HEK293 (cell line): ENCODE data around the gene NOTCH3.
A peak's percentile ranks its signal among the peaks of the same experiment; 100 is the strongest.

Experiments used
- CTCF ChIA-PET: fragments of 350-600 bp; formaldehyde crosslinking; extraction: SDS; loops from one replicate; lab custom pipeline; 2021; ENCODE audit warnings: antibody characterized with exemption; lab: Yijun Ruan, JAX
- POLR2A ChIA-PET: fragments of 300-600 bp; formaldehyde crosslinking; extraction: SDS; loops from one replicate; lab custom pipeline; 2020; ENCODE audit warnings: antibody characterized with exemption, inconsistent platforms; lab: Yijun Ruan, JAX
- H3K27ac ChIP-seq: fragments of 200-500 bp; sonication (Bioruptor generic); 2 replicates; pipeline ENCODE4 v1.5.1; 2014; ENCODE audit warnings: low read depth, low read length, control low read depth, inconsistent platforms; ENCODE audit errors: extremely low read depth
- H3K36me3 ChIP-seq, 2 experiments: fragments of 200-500 bp in 1 of 2; sonication (Bioruptor generic) in 1 of 2; 1 replicate in 1 of 2; 2 replicates in 1 of 2; pipeline ENCODE4 v1.5.1; 2014 to 2017; ENCODE audit warnings: inconsistent platforms in 2 of 2, low read length in 2 of 2; ENCODE audit not compliant: control insufficient read depth in 2 of 2, insufficient read depth in 1 of 2
- H3K4me1 ChIP-seq: fragments of 200-500 bp; sonication (Bioruptor generic); 2 replicates; pipeline ENCODE4 v1.5.1; 2014; ENCODE audit warnings: mild to moderate bottlenecking, low read length, inconsistent platforms; ENCODE audit not compliant: control insufficient read depth, insufficient read depth
- H3K4me3 ChIP-seq: 2 replicates; pipeline ENCODE4 v1.5.1; 2011; ENCODE audit warnings: low read depth, mild to moderate bottlenecking, control low read depth, low read length, moderate library complexity
- H3K9me3 ChIP-seq: fragments of 200-500 bp; sonication (Bioruptor generic); 2 replicates; pipeline ENCODE4 v1.5.1; 2014; ENCODE audit warnings: low read depth, low read length, inconsistent platforms; ENCODE audit not compliant: control insufficient read depth, insufficient read depth
- EGR2 ChIP-seq: fragments of 450-650 bp; formaldehyde crosslinking; IDR thresholded peaks from 2 replicates; pipeline ENCODE4 v1.5.1; 2016; ENCODE audit warnings: low read depth, missing biosample characterization, missing genetic modification characterization
- MYNN ChIP-seq: fragments of 450-650 bp; formaldehyde crosslinking; IDR thresholded peaks from 2 replicates; pipeline ENCODE4 v1.5.1; 2016; ENCODE audit warnings: missing biosample characterization, missing genetic modification characterization, borderline replicate concordance
- OVOL3 ChIP-seq: fragments of 450-650 bp; formaldehyde crosslinking; IDR thresholded peaks from 2 replicates; pipeline ENCODE4 v1.5.1; 2016; ENCODE audit warnings: missing biosample characterization, missing genetic modification characterization
- SCRT1 ChIP-seq: fragments of 450-650 bp; formaldehyde crosslinking; IDR thresholded peaks from 2 replicates; pipeline ENCODE4 v1.5.1; 2016; ENCODE audit warnings: missing biosample characterization, missing genetic modification characterization, borderline replicate concordance
- SP7 ChIP-seq: fragments of 450-650 bp; formaldehyde crosslinking; IDR thresholded peaks from 2 replicates; pipeline ENCODE4 v1.5.1; 2016; ENCODE audit warnings: missing biosample characterization, missing genetic modification characterization
- WT1 ChIP-seq: fragments of 450-650 bp; formaldehyde crosslinking; IDR thresholded peaks from 2 replicates; pipeline ENCODE4 v1.5.1; 2016; ENCODE audit warnings: missing biosample characterization, missing genetic modification characterization
- YY1 ChIP-seq: fragments of 450-650 bp; formaldehyde crosslinking; IDR thresholded peaks from 2 replicates; pipeline ENCODE4 v1.5.1; 2018; ENCODE audit warnings: missing biosample characterization, missing genetic modification characterization
- ZBTB21 ChIP-seq: fragments of 450-650 bp; formaldehyde crosslinking; IDR thresholded peaks from 2 replicates; pipeline ENCODE4 v1.5.1; 2017; ENCODE audit warnings: missing biosample characterization, missing genetic modification characterization
- ZBTB8A ChIP-seq: fragments of 450-650 bp; formaldehyde crosslinking; IDR thresholded peaks from 2 replicates; pipeline ENCODE4 v1.5.1; 2016; ENCODE audit warnings: missing biosample characterization, missing genetic modification characterization
- ZEB2 ChIP-seq: fragments of 450-650 bp; formaldehyde crosslinking; IDR thresholded peaks from 2 replicates; pipeline ENCODE4 v1.5.1; 2016; ENCODE audit warnings: missing biosample characterization, missing genetic modification characterization
- ZFHX2 ChIP-seq: fragments of 450-650 bp; formaldehyde crosslinking; conservative IDR thresholded peaks from 2 replicates; pipeline ENCODE4 v1.5.1; 2016; ENCODE audit warnings: missing biosample characterization, missing genetic modification characterization
- ZNF114 ChIP-seq: fragments of 450-650 bp; formaldehyde crosslinking; IDR thresholded peaks from 2 replicates; pipeline ENCODE4 v1.5.0; 2017; ENCODE audit warnings: missing biosample characterization, missing genetic modification characterization
- ZNF266 ChIP-seq: fragments of 450-650 bp; formaldehyde crosslinking; IDR thresholded peaks from 2 replicates; pipeline ENCODE4 v1.5.1; 2016; ENCODE audit warnings: missing biosample characterization, missing genetic modification characterization, low read depth
- ZNF302 ChIP-seq: fragments of 450-650 bp; formaldehyde crosslinking; IDR thresholded peaks from 2 replicates; pipeline ENCODE4 v1.5.1; 2016; ENCODE audit warnings: missing biosample characterization, missing genetic modification characterization, low read depth
- ZNF394 ChIP-seq: fragments of 450-650 bp; formaldehyde crosslinking; IDR thresholded peaks from 2 replicates; pipeline ENCODE4 v1.5.1; 2016; ENCODE audit warnings: missing biosample characterization, missing genetic modification characterization, mild to moderate bottlenecking, moderate library complexity, borderline replicate concordance
- ZNF404 ChIP-seq: fragments of 450-650 bp; formaldehyde crosslinking; IDR thresholded peaks from 2 replicates; pipeline ENCODE4 v1.5.1; 2017; ENCODE audit warnings: missing biosample characterization, missing genetic modification characterization
- ZNF521 ChIP-seq: fragments of 450-650 bp; formaldehyde crosslinking; IDR thresholded peaks from 2 replicates; pipeline ENCODE4 v1.5.1; 2017; ENCODE audit warnings: missing biosample characterization, mild to moderate bottlenecking, missing genetic modification characterization
- ZXDB ChIP-seq: fragments of 450-650 bp; formaldehyde crosslinking; IDR thresholded peaks from 2 replicates; pipeline ENCODE4 v1.5.1; 2016; ENCODE audit warnings: missing biosample characterization, missing genetic modification characterization
- TF ChIP-seq, protein P1 (sequence below): fragments of 450-650 bp; formaldehyde crosslinking; IDR thresholded peaks from 2 replicates; pipeline ENCODE4 v1.5.1; 2017; ENCODE audit warnings: missing biosample characterization, missing genetic modification characterization
- TF ChIP-seq, protein P2 (sequence below): fragments of 450-650 bp; formaldehyde crosslinking; IDR thresholded peaks from 2 replicates; pipeline ENCODE4 v1.5.1; 2016; ENCODE audit warnings: missing biosample characterization, missing genetic modification characterization
- TF ChIP-seq, protein P3 (sequence below): fragments of 450-650 bp; formaldehyde crosslinking; IDR thresholded peaks from 2 replicates; pipeline ENCODE4 v1.5.1; 2016; ENCODE audit warnings: missing biosample characterization, missing genetic modification characterization
- TF ChIP-seq, protein P4 (sequence below): fragments of 450-650 bp; formaldehyde crosslinking; IDR thresholded peaks from 2 replicates; pipeline ENCODE4 v1.5.1; 2017; ENCODE audit warnings: missing biosample characterization, missing genetic modification characterization
- TF ChIP-seq, protein P5 (sequence below): fragments of 450-650 bp; formaldehyde crosslinking; IDR thresholded peaks from 2 replicates; pipeline ENCODE4 v1.5.1; 2017; ENCODE audit warnings: missing biosample characterization, missing genetic modification characterization

Gene NOTCH3

DNA sequence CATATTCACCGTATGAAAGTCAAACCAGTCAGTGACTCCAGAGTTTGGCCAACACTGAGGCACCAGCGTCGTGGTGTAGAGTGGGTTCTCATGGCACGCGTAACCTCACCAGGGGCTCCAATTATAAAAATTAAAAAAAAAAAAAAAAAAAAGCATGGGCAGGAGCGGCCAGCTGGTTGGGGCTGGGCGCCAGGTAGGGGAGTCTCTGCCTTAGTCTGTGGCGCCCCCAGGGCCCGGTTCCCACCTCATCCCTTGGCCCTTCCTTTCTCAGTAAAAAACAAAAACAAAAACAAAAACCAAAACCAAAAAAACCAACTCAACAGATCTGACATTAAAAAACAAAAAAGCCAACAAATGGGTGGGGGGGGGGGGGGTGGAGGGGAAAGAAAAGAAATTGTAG lies 36.1 kb upstream of the NOTCH3 start (continued):
- TF ChIP-seq ZNF404 (tag by site-specific recombination): no peak
- TF ChIP-seq, protein P1, sequence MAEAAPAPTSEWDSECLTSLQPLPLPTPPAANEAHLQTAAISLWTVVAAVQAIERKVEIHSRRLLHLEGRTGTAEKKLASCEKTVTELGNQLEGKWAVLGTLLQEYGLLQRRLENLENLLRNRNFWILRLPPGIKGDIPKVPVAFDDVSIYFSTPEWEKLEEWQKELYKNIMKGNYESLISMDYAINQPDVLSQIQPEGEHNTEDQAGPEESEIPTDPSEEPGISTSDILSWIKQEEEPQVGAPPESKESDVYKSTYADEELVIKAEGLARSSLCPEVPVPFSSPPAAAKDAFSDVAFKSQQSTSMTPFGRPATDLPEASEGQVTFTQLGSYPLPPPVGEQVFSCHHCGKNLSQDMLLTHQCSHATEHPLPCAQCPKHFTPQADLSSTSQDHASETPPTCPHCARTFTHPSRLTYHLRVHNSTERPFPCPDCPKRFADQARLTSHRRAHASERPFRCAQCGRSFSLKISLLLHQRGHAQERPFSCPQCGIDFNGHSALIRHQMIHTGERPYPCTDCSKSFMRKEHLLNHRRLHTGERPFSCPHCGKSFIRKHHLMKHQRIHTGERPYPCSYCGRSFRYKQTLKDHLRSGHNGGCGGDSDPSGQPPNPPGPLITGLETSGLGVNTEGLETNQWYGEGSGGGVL (tag by site-specific recombination): no peak
- TF ChIP-seq, protein P2, sequence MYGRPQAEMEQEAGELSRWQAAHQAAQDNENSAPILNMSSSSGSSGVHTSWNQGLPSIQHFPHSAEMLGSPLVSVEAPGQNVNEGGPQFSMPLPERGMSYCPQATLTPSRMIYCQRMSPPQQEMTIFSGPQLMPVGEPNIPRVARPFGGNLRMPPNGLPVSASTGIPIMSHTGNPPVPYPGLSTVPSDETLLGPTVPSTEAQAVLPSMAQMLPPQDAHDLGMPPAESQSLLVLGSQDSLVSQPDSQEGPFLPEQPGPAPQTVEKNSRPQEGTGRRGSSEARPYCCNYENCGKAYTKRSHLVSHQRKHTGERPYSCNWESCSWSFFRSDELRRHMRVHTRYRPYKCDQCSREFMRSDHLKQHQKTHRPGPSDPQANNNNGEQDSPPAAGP: no peak
- TF ChIP-seq, protein P3, sequence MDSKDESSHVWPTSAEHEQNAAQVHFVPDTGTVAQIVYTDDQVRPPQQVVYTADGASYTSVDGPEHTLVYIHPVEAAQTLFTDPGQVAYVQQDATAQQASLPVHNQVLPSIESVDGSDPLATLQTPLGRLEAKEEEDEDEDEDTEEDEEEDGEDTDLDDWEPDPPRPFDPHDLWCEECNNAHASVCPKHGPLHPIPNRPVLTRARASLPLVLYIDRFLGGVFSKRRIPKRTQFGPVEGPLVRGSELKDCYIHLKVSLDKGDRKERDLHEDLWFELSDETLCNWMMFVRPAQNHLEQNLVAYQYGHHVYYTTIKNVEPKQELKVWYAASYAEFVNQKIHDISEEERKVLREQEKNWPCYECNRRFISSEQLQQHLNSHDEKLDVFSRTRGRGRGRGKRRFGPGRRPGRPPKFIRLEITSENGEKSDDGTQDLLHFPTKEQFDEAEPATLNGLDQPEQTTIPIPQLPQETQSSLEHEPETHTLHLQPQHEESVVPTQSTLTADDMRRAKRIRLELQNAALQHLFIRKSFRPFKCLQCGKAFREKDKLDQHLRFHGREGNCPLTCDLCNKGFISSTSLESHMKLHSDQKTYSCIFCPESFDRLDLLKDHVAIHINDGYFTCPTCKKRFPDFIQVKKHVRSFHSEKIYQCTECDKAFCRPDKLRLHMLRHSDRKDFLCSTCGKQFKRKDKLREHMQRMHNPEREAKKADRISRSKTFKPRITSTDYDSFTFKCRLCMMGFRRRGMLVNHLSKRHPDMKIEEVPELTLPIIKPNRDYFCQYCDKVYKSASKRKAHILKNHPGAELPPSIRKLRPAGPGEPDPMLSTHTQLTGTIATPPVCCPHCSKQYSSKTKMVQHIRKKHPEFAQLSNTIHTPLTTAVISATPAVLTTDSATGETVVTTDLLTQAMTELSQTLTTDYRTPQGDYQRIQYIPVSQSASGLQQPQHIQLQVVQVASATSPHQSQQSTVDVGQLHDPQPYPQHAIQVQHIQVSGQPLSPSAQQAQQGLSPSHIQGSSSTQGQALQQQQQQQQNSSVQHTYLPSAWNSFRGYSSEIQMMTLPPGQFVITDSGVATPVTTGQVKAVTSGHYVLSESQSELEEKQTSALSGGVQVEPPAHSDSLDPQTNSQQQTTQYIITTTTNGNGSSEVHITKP: no peak

DNA sequence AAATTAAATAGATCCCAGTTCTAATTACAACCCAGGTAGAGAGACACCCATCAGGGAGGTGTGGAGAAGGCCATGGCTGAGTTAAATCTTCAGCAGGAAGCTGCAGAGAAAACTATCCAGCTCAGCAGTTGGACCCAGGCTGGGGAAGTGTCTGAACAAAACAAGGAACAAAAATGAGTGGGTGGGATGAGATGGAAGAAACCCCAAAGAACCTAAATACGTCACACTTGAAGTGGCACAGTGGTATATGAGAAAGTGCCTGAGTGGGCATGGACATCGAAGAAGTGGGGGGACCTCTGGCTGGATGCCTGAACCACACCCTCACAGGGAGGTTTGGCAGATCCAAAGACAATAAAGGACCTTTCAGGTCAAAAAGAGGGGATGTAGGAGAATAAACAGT lies 35.0 kb upstream of the NOTCH3 start:
- no peak for TF ChIP-seq ZEB2
- TF ChIP-seq, protein P4, sequence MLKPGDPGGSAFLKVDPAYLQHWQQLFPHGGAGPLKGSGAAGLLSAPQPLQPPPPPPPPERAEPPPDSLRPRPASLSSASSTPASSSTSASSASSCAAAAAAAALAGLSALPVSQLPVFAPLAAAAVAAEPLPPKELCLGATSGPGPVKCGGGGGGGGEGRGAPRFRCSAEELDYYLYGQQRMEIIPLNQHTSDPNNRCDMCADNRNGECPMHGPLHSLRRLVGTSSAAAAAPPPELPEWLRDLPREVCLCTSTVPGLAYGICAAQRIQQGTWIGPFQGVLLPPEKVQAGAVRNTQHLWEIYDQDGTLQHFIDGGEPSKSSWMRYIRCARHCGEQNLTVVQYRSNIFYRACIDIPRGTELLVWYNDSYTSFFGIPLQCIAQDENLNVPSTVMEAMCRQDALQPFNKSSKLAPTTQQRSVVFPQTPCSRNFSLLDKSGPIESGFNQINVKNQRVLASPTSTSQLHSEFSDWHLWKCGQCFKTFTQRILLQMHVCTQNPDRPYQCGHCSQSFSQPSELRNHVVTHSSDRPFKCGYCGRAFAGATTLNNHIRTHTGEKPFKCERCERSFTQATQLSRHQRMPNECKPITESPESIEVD (tag by site-specific recombination): no peak
- TF ChIP-seq EGR2 (tag by site-specific recombination): peak; percentile 29; the same call in 1 of the 2 replicates
- TF ChIP-seq ZFHX2 (tag by site-specific recombination): peak; percentile 68
- H3K27ac ChIP-seq: no peak overlapping the region; the same call in 1 of the 2 replicates
- POLR2A ChIA-PET: no interaction called here
- peaks cover 14 to 50% of the 10 kb centered on the region in 2 experiments; a peak in 2 of 3 replicates for H3K36me3 ChIP-seq
- H3K4me1 ChIP-seq: no peaks in the 10 kb centered on the region
- no peak overlapping the region for H3K4me3 ChIP-seq
- CTCF ChIA-PET: interaction anchor here (1.1 kb wide), 1 partner anchor 17 kb away, joined by 3 read pairs; no protein-coding TSS in a partner anchor
- H3K9me3 ChIP-seq: no peaks in the 10 kb centered on the region

DNA sequence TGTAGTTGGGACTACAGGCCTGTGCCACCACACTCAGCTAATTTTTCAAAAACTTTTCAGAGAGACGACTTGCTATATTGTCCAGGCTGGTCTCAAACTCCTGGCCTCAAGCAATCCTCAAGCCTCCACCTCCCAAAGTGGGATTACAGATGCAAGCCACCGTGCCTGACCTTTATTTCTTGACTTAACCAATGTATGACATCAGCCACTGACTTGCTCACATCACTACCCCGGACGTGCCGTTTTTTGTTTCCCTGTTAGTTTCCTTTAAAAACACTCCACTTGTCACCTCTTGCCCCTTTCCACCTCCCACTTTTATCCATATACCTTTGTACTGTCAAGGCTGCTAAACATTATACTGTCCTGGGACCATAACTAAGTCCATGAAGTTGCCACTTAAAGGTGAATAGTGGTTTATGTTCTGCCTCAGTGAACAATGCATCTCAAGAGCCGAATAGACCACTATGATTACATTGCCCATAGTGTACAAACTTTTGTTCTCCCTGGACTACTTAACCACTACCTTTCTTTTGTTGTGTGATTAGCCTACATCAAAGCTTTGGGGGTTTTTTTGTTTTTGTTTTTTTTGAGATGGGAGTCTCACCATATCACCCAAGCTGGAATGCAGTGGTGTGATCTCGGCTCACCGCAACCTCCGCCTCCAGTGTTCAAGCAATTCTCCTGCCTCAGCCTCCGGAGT lies 33.8 kb upstream of the NOTCH3 start:
- H3K36me3 ChIP-seq: peaks cover 11 to 38% of the 10 kb centered on the region in 2 experiments; a peak in 2 of 3 replicates
- no peaks in the 10 kb centered on the region for H3K4me1 ChIP-seq
- CTCF ChIA-PET: interaction anchor here (0.6 kb wide), 1 partner anchor 17 kb away, joined by 3 read pairs; no protein-coding TSS in a partner anchor
- no peaks in the 10 kb centered on the region for H3K9me3 ChIP-seq
- H3K27ac ChIP-seq: no peak overlapping the region
- POLR2A ChIA-PET: interaction anchor here (1.5 kb wide), 1 partner anchor 16 kb away, joined by 4 read pairs; no protein-coding TSS in a partner anchor
- no peak overlapping the region for H3K4me3 ChIP-seq
- TF ChIP-seq SCRT1 (no peak), ZEB2 (peak; percentile 13; the same call in 1 of the 2 replicates), WT1 (tag by site-specific recombination) (peak; percentile 9; the same call in 1 of the 2 replicates), ZBTB8A (tag by site-specific recombination) (no peak), SP7 (peak; percentile 31; the same call in 1 of the 2 replicates), ZBTB21 (peak; percentile 83), ZXDB (no peak), ZNF266 (tag by site-specific recombination) (no peak), ZNF114 (tag by site-specific recombination) (no peak), ZNF521 (tag by site-specific recombination) (no peak), MYNN (tag by site-specific recombination) (no peak), YY1 (no peak), ZNF394 (tag by site-specific recombination) (no peak), OVOL3 (tag by site-specific recombination) (no peak), ZNF302 (no peak)
- TF ChIP-seq, protein P5, sequence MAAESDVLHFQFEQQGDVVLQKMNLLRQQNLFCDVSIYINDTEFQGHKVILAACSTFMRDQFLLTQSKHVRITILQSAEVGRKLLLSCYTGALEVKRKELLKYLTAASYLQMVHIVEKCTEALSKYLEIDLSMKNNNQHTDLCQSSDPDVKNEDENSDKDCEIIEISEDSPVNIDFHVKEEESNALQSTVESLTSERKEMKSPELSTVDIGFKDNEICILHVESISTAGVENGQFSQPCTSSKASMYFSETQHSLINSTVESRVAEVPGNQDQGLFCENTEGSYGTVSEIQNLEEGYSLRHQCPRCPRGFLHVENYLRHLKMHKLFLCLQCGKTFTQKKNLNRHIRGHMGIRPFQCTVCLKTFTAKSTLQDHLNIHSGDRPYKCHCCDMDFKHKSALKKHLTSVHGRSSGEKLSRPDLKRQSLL: no peak
